Fibroblast of gingiva (primary cell): ENCODE measurements around the gene TBC1D10B.
A peak's percentile ranks its signal among the peaks of the same experiment; 100 is the strongest.
"Not testable (repeated sequence)": the region's sequence is repeated elsewhere in the genome, so short reads cannot be mapped to it uniquely, and the experiment has no call there.

Experiments
- DNase-seq: peaks from one replicate; pipeline ENCODE4 v3.0.0-alpha.2; 2011; ENCODE audit warnings: low read depth

Gene TBC1D10B

GRCh38 chr16:30397056-30397455, 26.8 kb upstream of the TBC1D10B start:
- DNase-seq: no peak

DNA sequence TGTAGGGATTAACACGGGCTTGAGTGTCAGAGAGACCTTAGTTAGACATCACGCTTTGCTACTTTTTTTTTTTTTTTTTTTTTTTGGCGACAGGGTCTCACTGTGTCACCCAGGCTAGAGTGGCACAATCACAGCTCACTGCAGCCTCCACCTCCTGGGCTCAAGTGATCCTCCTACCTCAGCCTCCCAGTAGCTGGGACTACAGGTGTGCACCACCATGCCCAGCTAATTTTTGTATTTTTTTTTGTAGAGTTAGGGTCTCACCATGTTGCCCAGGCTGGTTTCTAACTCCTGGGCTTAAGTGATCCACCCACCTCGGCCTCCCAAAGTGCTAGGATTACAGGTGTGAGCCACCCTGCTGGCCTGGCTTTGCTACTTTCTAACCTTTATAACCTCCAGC, 26.3 kb upstream of the TBC1D10B start:
- DNase-seq: not testable (repeated sequence)

- no peak for DNase-seq
These were observed 25.8 kb upstream of the TBC1D10B start for GRCh38 chr16:30395992-30396585.

- DNase-seq: peak; percentile 94
These were observed 25.1 kb upstream of the TBC1D10B start, which contains the start of gene ZNF48 for GRCh38 chr16:30395155-30395991. TSS of gene ZNF48 (plus strand) at chr16:30395420. CDS start at chr16:30395795, 375 bp downstream.

DNA sequence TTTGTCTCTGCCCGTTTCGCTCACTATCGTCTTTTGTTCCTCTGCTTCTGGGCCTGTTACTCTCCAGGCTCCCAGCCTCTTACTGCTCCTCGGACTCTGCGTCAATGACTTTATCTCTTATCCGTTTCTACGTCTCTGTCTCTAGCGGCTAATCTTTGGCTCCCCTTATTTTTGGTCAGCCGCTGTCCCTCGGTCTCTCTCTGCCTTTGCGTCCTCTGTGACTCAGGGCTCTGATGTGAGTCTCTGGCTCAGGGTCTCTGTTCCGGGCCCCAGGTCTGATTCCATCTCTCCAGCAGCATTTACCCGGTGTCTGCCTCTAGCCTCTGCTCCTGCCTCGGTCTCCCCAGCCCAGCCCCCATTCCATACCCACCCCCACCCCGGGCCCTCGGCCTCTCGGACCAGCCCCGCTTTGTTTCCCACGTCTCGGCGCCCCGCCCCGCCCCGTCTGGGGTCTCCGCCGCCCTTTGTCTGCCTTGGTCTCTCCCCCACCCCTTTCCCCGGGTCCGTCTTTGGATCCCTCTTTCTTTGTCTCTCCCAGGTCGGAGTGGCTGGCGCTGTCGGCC, 24.4 kb upstream of the TBC1D10B start:
- no peak for DNase-seq

DNA sequence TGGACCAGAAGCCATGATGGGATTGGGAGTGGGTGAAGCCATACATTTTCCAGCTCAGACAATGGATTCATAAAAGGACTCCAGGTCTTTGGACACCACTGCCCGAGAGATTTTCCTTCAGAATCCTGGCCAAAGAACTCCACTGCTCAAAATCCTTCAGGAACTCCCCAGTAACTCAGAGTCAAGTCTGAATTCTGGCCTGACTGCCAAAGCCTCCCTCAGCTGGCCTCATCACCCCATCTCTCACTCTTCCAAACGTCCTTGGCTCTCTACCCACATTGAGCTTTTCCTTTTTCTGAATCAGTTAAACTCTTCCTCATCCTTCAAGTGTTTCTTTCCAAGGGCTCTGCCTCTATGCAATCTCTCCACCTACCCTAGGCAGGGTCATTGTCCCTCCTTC, 13.2 kb upstream of the TBC1D10B start:
- no peak for DNase-seq

DNA sequence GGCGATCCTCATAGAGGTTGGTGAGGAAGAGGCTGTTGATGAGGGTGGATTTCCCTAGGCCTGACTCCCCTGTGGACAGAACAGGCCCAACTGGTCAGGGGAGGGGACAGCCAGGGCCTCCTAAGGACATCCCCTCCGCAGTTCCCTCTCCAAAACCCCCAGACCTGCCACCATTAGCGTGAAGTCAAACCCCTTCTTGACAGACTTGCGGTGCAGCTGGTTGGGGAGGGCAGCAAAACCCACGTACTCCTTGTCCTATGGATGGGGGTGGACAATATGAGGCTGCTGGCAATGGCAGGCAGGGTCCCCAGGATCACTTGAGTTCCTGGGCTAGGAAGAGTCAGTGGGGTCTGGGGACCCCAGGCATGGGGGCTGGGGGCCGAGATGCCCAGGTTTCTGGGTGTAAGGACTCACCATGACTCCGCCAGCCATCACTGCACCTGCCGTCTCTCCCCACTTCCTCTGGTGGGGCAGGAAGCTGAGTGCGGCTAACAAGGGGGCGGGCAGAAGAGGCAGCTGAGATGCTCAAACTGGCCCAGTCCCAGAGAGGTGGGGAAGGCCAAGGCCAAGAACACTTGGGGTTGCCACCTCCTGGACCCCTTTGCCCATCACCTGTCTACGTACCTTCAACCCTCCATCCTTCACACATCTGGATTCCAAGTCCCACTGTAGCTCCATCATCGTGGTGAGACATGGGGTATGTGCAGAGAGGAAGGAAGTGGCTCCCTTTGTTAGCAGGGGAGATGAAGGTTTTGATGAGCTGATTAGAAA, 12.0 kb upstream of the TBC1D10B start, which contains the start of gene SEPTIN1:
SEPTIN1 (minus strand) TSS at position 451 of the 771 bp plus-strand sequence; CDS start at position 432, 19 bp downstream.
- DNase-seq: no peak

DNA sequence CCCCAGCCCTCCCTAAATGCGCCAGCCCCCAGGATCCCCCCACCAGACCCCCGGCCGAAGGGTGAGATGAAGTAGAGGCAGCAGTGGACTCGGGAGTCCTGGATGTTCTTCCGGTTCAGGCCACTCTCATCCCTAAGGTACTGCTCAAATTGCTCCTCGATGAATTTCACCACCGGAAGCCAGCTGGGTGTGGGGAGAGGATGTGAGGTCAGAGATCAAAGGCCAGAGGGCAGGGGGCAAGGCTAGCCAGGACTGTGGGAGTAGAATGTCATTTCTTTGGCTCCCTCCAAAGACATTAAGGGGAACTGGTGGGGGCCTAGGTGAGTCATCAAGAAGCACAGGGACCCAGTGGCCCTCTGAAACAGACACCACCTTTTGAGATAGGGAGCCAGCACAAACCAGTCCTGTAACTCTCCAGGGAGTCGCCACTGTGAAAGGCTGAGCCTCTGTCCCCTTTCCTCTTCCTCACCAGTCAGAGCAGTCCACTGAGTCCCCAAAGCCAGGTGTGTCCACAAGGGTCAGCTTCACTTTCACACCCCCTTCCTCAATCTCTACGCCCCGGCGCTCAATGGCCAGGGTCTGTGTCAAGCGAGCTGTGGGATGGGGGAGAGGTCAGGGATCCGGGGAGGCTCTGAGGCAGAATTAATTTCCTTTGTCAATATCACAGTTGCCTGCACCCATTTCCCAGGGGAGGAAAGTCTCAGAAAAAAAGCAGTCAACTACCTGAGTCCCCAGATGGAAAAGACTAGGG, 11.2 kb upstream of the TBC1D10B start:
- no peak for DNase-seq

- DNase-seq: no peak
These were observed 10.5 kb upstream of the TBC1D10B start for GRCh38 chr16:30380803-30381208.

DNA sequence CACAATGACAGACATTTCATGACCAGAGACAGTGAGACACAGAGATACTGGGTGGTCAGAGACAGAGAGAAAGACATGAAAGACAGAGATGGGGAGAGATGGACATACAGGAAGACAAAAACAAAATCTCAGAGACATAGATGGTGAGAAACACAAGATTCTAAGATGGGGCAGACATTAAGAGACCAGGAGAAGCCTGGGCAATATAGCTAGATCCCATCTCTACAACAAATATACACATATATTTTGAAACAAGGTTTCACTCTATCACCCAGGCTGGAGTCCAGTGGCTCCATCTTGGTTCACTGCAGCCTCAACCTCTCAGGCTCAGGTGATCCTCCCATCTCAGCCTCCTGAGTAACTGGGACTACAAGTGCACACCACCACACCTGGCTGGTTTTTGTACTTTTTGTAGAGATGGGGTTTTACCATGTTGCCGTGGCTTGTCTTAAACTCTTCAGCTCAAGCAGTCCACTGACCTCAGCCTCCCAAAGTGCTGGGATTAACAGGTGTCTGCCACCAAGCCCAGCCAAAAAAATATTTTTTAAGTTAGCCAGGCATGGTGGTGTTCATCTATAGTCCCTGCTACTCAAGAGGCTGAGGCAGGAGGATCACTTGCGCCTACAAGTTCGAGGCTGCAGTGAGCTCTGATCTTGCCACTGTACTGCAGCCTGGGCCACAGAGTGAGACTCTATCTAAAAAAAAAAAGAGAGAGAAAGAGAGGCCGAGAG, 9.9 kb upstream of the TBC1D10B start:
- DNase-seq: no peak

- DNase-seq: no peak
These were observed 9.0 kb upstream of the TBC1D10B start for GRCh38 chr16:30379158-30379783.

- DNase-seq: peak; percentile 98
These were observed 8.2 kb upstream of the TBC1D10B start for GRCh38 chr16:30378236-30379157.

- peak; percentile 89 for DNase-seq
These were observed 7.5 kb upstream of the TBC1D10B start for GRCh38 chr16:30377812-30378235.

DNA sequence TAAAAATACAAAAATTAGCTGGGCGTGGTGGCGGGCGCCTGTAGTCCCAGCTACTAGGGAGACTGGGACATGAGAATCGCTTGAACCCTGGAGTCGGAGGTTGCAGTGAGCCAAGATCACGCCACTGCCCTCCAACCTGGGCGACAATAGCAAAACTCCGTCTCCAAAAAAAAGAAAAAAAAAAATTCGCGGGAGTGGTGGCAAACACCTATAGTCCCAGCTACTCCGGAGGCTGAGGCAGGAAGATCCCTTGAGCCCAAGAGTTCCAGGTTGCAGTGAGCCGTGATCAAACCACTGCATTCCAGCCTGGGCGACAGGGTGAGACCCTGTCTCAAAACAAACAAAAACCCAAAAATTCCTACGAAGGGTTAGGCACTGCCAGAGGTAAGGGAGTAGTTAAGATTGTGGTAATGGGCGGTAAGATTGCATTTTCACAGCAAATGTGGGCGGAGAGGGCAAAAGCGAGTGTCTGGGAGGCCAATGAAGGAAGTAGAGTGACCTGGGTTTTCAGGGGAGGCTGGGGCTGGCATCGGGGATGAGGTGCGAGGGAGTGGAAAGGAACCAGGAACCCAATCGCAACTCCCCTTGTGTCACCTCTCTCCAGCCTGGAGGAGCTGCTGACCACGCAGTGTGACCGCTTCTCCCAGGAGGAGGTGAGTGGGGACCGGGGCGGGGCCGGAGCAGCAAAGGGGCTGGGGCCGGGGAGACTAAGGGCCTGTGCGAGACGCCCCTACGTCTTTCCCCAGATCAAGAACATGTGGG, 6.9 kb upstream of the TBC1D10B start:
- DNase-seq: no peak

DNA sequence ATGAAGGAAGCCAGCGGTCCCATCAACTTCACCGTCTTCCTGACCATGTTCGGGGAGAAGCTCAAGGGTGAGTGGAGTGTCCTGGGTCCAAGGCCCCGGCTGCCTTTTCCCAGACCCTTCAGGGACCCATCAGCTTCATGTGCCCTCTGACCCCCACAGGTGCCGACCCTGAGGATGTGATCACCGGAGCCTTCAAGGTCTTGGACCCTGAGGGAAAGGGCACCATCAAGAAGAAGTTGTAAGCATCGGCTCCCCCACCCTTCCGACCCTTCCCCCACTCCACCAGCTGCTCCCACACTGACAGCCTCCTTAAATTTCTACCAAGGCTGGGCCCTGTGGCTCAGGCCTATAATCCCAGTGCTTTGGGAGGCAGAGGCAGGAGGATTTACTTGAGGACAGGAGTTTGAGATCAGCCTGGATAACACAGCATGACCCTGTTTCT, 6.2 kb upstream of the TBC1D10B start:
- no peak for DNase-seq

GRCh38 chr16:30375864-30376263, 5.6 kb upstream of the TBC1D10B start:
- no peak for DNase-seq

GRCh38 chr16:30374538-30374937, 4.2 kb upstream of the TBC1D10B start, which contains the start of gene MYL11:
TSS of gene MYL11 (plus strand) at chr16:30374802. CDS start at chr16:30374858, 56 bp downstream.
- no peak for DNase-seq

- no peak for DNase-seq
These were observed 2.4 kb upstream of the TBC1D10B start for GRCh38 chr16:30372725-30373124.
